Right atrium auricular region (tissue), 2 donors: Measurements from ENCODE around the gene GRIP1. TPM values are rescaled to one million over a fixed set of nuclear protein-coding genes. Genes with fewer than 3 reads are reported as not detected.

Experiments used
- DNase-seq: peaks from one replicate; pipeline ENCODE4 v3.0.0-alpha.2; 2019; ENCODE audit warnings: low spot score
- H3K27ac ChIP-seq, 2 donors: fragments of 200-600 bp; sonication (generic); 1 replicate in 1 of 2; 2 replicates in 1 of 2; pipeline ENCODE4 v1.5.1; 2016 to 2019
- H3K27me3 ChIP-seq, 2 donors: fragments of 200-600 bp; sonication (generic); one replicate each; pipeline versions ENCODE4 v1.5.1 to v1.6.0; 2017 to 2019
- H3K36me3 ChIP-seq: fragments of 200-600 bp; sonication (generic); one replicate; pipeline ENCODE4 v1.5.1; 2016
- H3K4me1 ChIP-seq, 2 donors: fragments of 200-600 bp; sonication (generic); one replicate each; pipeline versions ENCODE4 v1.5.1 to v1.6.0; 2017 to 2019
- H3K4me3 ChIP-seq, 2 donors: fragments of 200-600 bp; sonication (generic); 1 replicate in 1 of 2; 2 replicates in 1 of 2; pipeline ENCODE4 v1.5.1; 2017 to 2019; ENCODE audit warnings: mild to moderate bottlenecking in 1 of 2, moderate library complexity in 1 of 2
- H3K9me3 ChIP-seq, 2 donors: fragments of 200-600 bp; sonication (generic); one replicate each; pipeline ENCODE4 v1.5.1; 2019
- total RNA-seq, 2 donors: library from RNA; depleted of rRNA; stranded (reverse); fragments of >200 nt; gene quantifications; one replicate each; pipeline ENCODE4 v1.1.0, GENCODE V29; 2016
- TF ChIP-seq, protein P1 (sequence below), 2 donors: fragments of 200-600 bp; sonication (generic); IDR thresholded peaks; one replicate each; pipeline ENCODE4 v1.5.1; 2019; ENCODE audit warnings: antibody characterized with exemption in 2 of 2

GRIP1 gene
- total RNA-seq, 2 donors from 2014 or later: 5.3 to 12.6 TPM

DNA sequence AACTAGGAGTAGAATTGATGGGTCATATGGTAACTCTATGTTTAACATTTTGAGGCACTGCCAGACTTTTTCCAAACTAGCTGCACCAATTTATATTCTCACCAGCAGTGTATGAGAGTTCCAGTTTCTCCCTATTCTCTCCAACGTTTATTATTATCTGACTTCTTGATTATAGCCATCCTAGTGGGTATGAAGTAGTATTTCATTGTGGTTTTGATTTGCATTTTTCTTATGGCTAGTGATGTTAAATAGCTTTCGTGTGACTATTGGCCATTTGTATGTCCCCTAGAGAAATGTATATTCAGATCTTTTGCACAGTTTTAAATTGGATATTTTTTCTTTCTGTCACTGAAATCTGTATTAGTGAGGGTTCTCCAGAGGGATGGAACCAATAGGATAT is 338.7 kb downstream of the GRIP1 start:
- H3K36me3 ChIP-seq: peaks cover 5% of the 10 kb centered on the region
- H3K9me3 ChIP-seq: peaks cover 4 to 23% of the 10 kb centered on the region in 2 donors

DNA sequence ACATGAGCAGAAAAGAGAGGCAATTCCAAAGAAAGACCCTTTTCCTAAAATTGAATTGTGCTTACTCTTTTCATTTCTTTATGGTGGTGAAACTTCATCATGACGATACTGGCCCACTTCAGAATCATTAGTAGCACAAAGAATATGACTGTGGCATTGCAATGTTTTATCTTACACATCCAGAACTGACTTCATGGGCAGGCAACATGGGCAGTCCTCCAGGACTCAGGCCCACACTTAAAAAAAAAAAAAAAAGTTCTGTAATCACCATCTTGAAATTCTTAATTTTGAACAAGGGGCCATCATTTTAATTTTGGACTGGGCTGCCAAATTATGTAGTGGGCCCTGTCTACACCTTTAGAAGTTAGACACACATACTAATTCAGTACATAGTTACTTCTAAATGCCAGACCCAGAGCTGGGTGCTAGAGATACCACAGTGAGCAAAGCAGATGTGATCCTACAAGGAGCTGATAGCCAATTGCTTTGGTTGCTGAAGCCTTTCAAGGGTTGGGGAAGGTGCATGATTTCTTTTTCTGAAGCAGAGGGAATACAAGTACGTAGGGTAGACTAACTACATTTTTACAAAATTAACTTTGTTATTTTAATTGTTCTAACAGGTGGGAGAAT is 341.4 kb downstream of the GRIP1 start:
- no peak overlapping the region for H3K27ac ChIP-seq
- TF ChIP-seq, protein P1, sequence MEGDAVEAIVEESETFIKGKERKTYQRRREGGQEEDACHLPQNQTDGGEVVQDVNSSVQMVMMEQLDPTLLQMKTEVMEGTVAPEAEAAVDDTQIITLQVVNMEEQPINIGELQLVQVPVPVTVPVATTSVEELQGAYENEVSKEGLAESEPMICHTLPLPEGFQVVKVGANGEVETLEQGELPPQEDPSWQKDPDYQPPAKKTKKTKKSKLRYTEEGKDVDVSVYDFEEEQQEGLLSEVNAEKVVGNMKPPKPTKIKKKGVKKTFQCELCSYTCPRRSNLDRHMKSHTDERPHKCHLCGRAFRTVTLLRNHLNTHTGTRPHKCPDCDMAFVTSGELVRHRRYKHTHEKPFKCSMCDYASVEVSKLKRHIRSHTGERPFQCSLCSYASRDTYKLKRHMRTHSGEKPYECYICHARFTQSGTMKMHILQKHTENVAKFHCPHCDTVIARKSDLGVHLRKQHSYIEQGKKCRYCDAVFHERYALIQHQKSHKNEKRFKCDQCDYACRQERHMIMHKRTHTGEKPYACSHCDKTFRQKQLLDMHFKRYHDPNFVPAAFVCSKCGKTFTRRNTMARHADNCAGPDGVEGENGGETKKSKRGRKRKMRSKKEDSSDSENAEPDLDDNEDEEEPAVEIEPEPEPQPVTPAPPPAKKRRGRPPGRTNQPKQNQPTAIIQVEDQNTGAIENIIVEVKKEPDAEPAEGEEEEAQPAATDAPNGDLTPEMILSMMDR (IDR thresholded peaks at IDR 0.05): no peak
- no peaks in the 10 kb centered on the region for H3K4me1 ChIP-seq
- no peak overlapping the region for H3K4me3 ChIP-seq
- DNase-seq: no peak
- H3K9me3 ChIP-seq: peaks cover 0 to 18% of the 10 kb centered on the region in 2 donors
- H3K36me3 ChIP-seq: peaks cover 5% of the 10 kb centered on the region
- no peaks in the 10 kb centered on the region for H3K27me3 ChIP-seq

More for the DNA sequence above, 338.7 kb downstream of the GRIP1 start:
- Histone ChIP-seq H3K4me3 (no peak overlapping the region), H3K27me3 (no peaks in the 10 kb centered on the region), H3K4me1 (no peaks in the 10 kb centered on the region), H3K27ac (no peak overlapping the region)
- TF ChIP-seq, protein P1 (IDR thresholded peaks at IDR 0.05): no peak
- no peak for DNase-seq

DNA sequence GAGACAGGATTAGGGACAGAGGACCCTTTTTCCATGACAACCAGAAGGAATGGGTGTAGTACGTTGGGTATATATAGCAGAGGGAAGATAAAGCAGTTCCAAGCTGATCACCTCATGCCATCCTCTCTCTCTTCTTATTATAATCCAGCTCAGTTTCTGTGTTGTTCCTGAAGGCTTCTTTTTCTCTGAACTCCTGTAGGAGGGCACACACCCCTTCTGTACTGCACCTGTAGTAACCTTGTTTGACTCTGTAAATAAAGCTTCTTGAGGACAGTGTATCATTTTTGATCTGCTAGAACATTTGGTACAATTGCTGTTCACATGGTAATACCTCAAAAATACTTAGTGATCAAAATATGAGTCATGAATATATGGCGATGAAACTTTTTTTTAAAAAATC is 343.1 kb downstream of the GRIP1 start:
- Histone ChIP-seq H3K27ac (no peak overlapping the region), H3K36me3 (no peaks in the 10 kb centered on the region), H3K4me1 (peaks cover 0 to 4% of the 10 kb centered on the region in 2 donors), H3K27me3 (no peaks in the 10 kb centered on the region), H3K9me3 (peaks cover 0 to under 1% of the 10 kb centered on the region in 2 donors), H3K4me3 (no peak overlapping the region)
- TF ChIP-seq, protein P1 (IDR thresholded peaks at IDR 0.05): no peak
- no peak for DNase-seq

DNA sequence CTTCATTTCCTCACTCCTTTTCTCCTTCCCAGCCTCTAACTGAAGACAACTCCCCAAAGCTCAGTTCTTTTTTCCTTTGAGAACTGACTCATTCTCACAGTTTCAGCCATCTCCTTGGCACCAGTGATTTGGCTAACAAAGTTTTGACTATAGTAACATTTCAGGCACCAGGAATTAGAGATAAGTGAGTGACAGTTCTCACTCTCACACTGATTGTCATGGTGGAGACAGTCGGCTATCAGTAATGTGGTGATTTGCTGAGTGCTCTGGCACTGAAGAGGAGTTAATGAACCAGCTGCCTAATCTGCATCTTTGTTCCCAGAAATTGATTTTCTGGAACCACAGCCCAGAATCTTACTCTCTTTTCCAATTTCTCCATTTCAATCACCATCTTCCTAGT is 347.1 kb downstream of the GRIP1 start:
- peaks cover 0 to 4% of the 10 kb centered on the region in 2 donors for H3K4me1 ChIP-seq
- H3K27me3 ChIP-seq: no peaks in the 10 kb centered on the region
- no peaks in the 10 kb centered on the region for H3K9me3 ChIP-seq
- TF ChIP-seq, protein P1 (IDR thresholded peaks at IDR 0.05): no peak
- no peak for DNase-seq
- H3K4me3 ChIP-seq: no peak overlapping the region
- H3K36me3 ChIP-seq: no peaks in the 10 kb centered on the region
- H3K27ac ChIP-seq: no peak overlapping the region

DNA sequence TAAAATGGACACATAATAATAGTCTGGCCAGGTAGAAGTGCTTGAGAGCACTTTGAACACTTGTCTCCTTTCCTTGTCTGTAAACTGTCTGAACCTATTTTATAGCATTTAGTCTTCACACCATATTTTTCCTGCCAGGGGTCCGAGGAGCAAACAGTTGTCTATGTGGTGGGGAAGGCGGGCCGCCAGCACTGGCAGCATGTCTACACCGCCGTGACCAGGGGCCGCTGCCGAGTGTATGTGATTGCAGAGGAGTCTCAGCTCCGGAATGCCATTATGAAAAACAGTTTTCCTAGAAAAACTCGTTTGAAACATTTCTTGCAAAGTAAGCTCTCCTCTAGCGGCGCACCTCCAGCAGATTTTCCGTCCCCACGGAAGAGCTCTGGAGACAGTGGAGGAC is 347.9 kb downstream of the GRIP1 start:
- H3K27ac ChIP-seq: no peak overlapping the region
- H3K4me3 ChIP-seq: no peak overlapping the region
- H3K36me3 ChIP-seq: peaks cover 2% of the 10 kb centered on the region
- no peaks in the 10 kb centered on the region for H3K27me3 ChIP-seq
- TF ChIP-seq, protein P1 (IDR thresholded peaks at IDR 0.05): no peak
- no peaks in the 10 kb centered on the region for H3K9me3 ChIP-seq
- no peak for DNase-seq
- peaks cover 0 to 4% of the 10 kb centered on the region in 2 donors for H3K4me1 ChIP-seq

DNA sequence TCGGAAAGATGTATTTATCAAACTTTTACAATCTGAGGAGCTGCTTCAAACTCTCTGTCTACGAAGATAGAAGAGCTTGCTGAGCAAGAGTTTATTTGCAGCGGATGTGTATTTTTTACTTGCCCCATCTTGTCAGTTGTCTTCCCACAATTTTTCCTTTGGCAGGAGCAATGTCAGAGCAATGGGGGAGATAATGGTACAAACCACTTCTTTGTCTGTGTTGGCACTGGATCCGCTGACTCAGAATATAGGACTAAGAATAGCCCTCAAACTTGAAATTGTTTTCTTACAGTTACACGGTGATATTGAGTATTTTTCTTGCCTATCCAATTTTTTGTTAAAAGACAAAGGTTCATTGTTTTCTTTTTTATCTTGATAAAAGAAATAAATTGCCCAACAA is 348.9 kb downstream of the GRIP1 start:
- TF ChIP-seq, protein P1 (IDR thresholded peaks at IDR 0.05): no peak
- Histone ChIP-seq H3K9me3 (no peaks in the 10 kb centered on the region), H3K4me3 (no peak overlapping the region)

More for the DNA sequence above, 348.9 kb downstream of the GRIP1 start:
- no peak overlapping the region for H3K27ac ChIP-seq
- H3K27me3 ChIP-seq: no peaks in the 10 kb centered on the region
- peaks cover 8% of the 10 kb centered on the region for H3K36me3 ChIP-seq
- DNase-seq: no peak
- H3K4me1 ChIP-seq: peaks cover 0 to 4% of the 10 kb centered on the region in 2 donors
